GM19452 (cell line): Measurements from ENCODE around the gene MAMSTR.
"Not testable (repeated sequence)": the region's sequence is repeated elsewhere in the genome, so short reads cannot be mapped to it uniquely, and the experiment has no call there.

Experiments
- ATAC-seq: cut with Tn5 transposase; IDR thresholded peaks from one replicate; pipeline ENCODE4 v1.9.1; 2021; ENCODE audit not compliant: unreplicated experiment

Gene MAMSTR

GRCh38 chr19:48720251-48720612 is 707 bp upstream of the MAMSTR start:
- peak; percentile 5 for ATAC-seq

- no peak for ATAC-seq
These were observed 754 bp downstream of the MAMSTR start for GRCh38 chr19:48718711-48719231.

GRCh38 chr19:48718106-48718505 is 1.4 kb downstream of the MAMSTR start:
- ATAC-seq: not testable (repeated sequence)

GRCh38 chr19:48716562-48717291 is 2.8 kb downstream of the MAMSTR start:
- no peak for ATAC-seq

- ATAC-seq: no peak
These were observed 3.8 kb downstream of the MAMSTR start for GRCh38 chr19:48715681-48716171.

GRCh38 chr19:48714759-48715675 is 4.5 kb downstream of the MAMSTR start:
- no peak for ATAC-seq

- ATAC-seq: peak; percentile 88
These were observed 5.4 kb downstream of the MAMSTR start for GRCh38 chr19:48713864-48714755.

GRCh38 chr19:48713041-48713863 is 6.3 kb downstream of the MAMSTR start:
- no peak for ATAC-seq

- no peak for ATAC-seq
These were observed 8.3 kb downstream of the MAMSTR start for GRCh38 chr19:48711106-48711662.

- no peak for ATAC-seq
These were observed 11.1 kb downstream of the MAMSTR start for GRCh38 chr19:48708471-48708870.

GRCh38 chr19:48705431-48705830 is 14.1 kb downstream of the MAMSTR start:
- no peak for ATAC-seq

GRCh38 chr19:48703316-48703715 is 16.2 kb downstream of the MAMSTR start:
- ATAC-seq: no peak

- no peak for ATAC-seq
These were observed 16.8 kb downstream of the MAMSTR start for GRCh38 chr19:48702701-48703100.

- ATAC-seq: no peak
These were observed 21.5 kb downstream of the MAMSTR start for GRCh38 chr19:48698046-48698445.

GRCh38 chr19:48696353-48697010 is 23.0 kb downstream of the MAMSTR start:
- ATAC-seq: no peak

GRCh38 chr19:48695743-48696352 is 23.7 kb downstream of the MAMSTR start, which contains the start of gene FUT2:
Gene FUT2, plus strand, starts transcription at chr19:48695971. Its CDS starts 6,986 bp downstream, at chr19:48702957.
- ATAC-seq: no peak

GRCh38 chr19:48693629-48694028 is 25.9 kb downstream of the MAMSTR start:
- ATAC-seq: not testable (repeated sequence)

GRCh38 chr19:48689449-48689848 is 30.1 kb downstream of the MAMSTR start:
- ATAC-seq: no peak
